Activated CD8-positive, alpha-beta memory T cell treated with anti-CD3 and anti-CD28 coated beads, Interleukin-2, amount 50 U/mL, for 1 hour (primary cell): Measurements from ENCODE around the gene ATXN7L2.

ENCODE experiments used
- DNase-seq: peaks from one replicate; pipeline ENCODE4 v3.0.0-alpha.2; 2020; ENCODE audit errors: extremely low read depth

ATXN7L2 gene

DNA sequence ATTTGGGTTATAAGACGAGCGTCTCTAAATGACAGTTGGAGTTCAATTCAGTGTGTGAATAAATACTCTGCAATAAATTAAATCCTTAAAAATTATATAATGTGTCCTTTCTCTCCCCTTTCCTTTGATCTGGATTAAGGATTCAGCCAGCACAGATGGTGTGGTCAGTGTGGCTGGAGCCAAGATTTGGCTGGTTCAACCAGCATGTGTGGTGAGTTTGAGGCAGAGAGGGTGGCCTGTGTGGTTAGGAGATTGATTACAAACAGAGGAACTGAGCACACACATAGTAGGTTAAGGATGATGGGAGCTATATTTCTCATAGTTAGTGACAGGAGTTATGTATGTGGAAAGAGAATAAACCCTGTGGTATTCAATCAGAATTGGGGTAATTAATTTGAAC lies 40.0 kb downstream of the ATXN7L2 start:
- DNase-seq: no peak

GRCh38 chr1:109527098-109527811 lies 43.5 kb downstream of the ATXN7L2 start:
- DNase-seq: no peak

- no peak for DNase-seq
These were observed 44.4 kb downstream of the ATXN7L2 start for GRCh38 chr1:109527846-109528695.

DNA sequence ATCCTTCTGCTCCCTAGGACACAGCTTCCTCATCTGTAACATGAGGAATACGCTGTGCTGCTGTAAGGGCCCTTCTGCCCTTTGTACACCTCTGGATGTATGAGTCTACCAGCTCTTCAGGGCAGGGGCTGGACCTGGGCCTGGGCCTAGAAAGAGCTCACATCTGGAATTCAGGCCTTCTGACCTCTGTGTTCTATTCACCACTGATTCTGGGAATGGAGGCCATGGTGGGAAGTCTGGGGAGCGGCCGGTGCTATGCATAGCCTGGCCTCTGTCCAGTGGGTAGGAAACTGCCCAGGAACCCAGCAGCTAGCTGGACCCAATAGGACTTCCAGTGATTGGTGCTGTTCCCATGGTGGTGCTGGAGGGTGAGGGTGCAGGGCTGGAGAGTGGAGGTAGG lies 45.0 kb downstream of the ATXN7L2 start:
- no peak for DNase-seq

DNA sequence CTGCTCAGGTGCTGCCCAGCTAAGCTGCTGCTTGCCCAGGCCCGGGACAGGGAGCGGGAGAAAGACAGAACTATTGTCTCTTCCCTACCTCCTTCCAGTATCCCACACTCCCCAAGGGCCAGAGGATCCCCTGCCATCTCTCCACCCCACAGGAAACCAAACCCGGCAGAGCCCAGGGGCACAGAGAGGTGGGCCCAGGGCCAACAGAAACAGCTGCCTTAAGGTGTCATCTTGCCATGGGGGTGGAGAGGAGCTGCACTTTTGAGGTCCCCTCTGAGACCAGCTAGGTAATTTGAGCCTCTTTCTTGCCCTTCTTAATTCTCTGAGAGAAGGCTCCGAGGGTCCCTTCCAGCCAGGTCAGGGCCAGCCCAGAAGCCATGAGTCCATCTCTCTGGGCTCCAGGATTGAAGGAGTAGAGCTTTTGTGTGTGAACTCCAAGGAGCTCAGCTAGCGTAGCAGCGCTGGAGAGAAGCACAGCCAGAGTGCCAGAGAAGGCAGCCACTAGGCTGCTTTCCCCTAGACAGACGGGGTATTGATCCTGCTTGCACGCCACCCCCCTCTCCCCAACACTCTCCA lies 46.3 kb downstream of the ATXN7L2 start:
- DNase-seq: no peak

DNA sequence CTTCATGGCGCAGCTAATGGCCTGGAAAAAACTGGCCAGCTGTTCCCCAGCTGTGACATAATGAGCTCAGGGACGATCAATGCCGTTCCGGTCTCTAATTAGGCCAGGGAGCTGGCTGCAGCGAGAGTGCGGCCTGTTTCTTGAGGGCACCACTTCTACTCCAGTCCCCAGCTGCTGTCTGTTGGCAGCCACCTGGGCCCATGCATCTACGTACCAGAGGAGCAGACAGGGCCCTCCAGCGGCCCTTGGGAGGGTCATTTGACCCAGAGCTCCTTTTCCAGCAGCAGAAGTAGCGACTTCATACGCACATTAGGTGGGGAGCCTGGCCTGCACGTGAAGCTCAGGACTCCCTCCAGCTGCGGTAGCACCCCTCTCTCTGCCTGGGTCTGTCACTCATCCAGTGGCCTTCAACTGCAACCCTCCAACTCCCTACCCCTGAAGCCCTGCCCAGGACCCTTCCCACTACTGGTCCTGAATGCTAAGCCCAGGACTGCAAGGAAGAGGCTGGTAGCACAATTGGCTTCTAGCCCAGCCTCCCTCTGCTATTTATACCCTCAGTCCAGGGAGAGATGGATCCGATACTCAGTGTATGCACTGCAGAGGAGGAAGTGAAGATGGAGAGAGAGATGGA lies 46.9 kb downstream of the ATXN7L2 start:
- no peak for DNase-seq

DNA sequence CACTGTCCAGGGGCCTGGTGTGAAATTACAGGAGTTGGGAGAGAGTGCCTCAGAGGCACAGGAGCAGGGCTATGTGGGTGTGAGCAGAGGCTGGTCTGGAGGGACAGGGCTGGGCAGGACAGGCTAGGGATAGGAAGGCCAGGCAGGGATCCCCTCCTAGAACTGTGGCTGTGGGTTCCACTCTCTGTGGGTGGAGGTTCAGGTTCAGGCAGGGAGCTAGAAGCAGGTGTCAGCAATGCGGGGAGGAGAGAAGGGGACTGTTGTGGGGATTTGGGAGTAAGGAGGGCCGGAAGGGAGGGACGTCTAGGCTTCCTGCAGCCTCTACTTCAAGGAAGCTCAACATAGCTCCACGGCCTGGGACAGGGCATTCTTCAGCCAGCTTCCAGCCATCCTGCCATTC lies 47.7 kb downstream of the ATXN7L2 start:
- DNase-seq: no peak

DNA sequence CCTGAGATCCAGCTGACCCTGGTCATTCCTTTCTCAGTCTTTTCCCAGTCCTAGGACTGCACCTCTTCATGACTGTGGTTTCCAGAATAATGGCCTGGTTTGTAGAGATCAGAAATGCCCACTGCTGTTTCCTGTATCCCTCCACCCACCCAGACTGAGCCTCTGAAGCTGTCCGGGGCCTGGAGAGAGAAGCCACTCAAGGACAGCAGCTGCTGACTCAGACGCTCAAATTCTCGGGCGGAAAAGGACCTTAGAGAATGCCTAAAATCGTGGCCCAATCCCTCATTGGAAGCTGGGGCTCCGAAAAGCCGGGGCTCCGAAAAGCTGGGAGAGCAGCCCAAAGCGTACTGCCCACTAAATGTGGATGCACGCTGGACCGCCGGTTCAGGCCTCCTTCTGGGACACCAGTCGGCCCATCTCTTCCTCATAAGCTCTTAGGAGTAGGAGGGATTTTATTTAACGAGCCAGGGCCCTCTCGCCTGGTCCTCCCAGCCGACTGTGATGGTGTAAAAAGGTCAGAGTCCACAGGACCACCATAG lies 48.2 kb downstream of the ATXN7L2 start:
- DNase-seq: no peak

- DNase-seq: peak; percentile 68
These were observed 48.8 kb downstream of the ATXN7L2 start for GRCh38 chr1:109532365-109533136.

GRCh38 chr1:109534307-109534858 lies 50.7 kb downstream of the ATXN7L2 start:
- DNase-seq: no peak

GRCh38 chr1:109535481-109535880 lies 51.8 kb downstream of the ATXN7L2 start:
- no peak for DNase-seq

- no peak for DNase-seq
These were observed 52.3 kb downstream of the ATXN7L2 start for GRCh38 chr1:109535971-109536491.

DNA sequence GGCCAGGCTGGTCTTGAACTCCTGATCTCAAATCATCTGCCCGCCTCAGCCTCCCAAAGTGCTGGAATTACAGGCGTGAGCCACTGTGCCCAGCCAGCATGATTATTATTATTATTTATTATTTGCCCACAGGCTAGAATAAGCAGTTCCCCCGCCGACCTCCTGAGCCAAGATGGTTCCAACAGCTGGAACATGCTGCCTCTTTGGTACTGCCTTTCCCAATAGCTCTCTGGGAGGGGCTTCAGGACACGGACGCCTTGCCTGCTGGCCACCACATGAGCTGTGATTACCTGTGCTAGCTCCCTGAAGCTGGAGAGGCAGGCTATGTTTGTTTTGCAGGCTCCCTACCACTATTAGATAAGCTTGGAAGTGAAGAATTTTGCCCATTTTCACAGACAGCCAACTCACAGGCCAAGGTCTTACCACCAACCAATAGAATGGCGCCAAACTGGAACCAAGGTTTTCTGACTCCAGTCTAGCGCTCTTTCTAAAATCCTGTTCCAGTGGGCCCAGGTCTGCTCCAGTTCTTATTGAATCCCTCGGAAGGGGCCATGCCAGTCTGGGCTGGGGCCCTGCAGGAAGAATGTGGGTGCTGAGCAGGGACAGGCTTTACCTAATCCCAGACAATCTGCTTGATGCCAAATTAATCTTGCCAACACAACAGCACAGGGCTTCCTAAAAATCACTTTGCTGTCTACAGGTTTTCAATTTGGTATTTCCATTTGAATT lies 53.9 kb downstream of the ATXN7L2 start:
- DNase-seq: no peak

GRCh38 chr1:109538827-109539555 lies 55.3 kb downstream of the ATXN7L2 start:
- no peak for DNase-seq

GRCh38 chr1:109539676-109540075 lies 56.0 kb downstream of the ATXN7L2 start, which contains the start of gene GPR61:
Gene GPR61 (plus strand): TSS chr1:109539872. CDS start chr1:109543023, 3,151 bp downstream.
- DNase-seq: no peak

DNA sequence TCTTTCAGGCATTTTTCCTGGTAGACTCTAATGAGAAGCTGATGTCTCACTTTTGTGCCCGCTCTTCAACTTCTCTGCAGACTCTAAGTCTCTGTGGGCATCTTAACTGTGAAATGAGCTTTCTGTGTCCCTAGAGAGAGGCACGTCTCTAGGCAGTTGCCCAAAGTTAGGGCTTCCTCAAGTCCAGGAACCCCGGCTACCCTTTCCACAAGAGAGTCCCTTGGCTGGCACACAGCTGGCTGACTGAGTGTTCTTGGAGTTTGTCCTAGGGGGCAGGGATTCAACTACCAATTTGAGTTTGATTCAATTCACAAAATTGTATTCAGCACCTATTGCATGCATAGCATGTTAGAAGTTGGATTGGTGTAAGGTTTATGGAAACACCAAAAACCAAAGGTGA lies 57.4 kb downstream of the ATXN7L2 start:
- DNase-seq: no peak
